GM18520 (cell line): ENCODE data around the gene INSC.

Experiments
- ATAC-seq: cut with Tn5 transposase; IDR thresholded peaks from one replicate; pipeline ENCODE4 v1.9.1; 2021; ENCODE audit not compliant: unreplicated experiment

The INSC gene

DNA sequence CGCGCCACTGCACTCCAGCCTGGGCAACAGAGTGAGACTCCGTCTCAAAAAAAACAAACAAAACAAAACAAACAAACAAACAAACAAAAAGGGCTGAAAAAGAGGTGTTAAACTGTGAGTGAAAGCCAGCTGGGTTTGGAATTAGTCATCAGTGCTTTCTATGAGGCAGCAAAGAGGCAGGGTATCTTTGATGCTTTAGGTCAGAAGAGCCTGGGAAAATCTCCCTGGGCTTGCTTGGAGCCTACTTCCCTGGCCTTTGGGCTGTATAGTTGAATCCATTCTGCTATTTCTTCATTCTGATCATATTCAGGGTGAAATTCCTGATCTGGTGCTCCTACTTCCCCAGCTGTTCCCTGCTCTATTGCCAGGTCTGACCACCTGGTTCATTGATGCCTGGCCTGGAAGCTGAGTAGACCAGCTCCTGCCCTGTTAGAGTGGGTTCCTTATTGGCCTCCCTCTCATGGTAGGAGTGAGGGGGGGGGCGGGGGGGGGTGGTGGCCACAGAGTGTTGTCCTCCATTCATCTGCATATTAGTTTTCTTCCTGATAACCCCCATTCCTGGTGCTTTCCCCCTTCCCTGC is 65.6 kb downstream of the INSC start:
- peak; percentile 70 for ATAC-seq

DNA sequence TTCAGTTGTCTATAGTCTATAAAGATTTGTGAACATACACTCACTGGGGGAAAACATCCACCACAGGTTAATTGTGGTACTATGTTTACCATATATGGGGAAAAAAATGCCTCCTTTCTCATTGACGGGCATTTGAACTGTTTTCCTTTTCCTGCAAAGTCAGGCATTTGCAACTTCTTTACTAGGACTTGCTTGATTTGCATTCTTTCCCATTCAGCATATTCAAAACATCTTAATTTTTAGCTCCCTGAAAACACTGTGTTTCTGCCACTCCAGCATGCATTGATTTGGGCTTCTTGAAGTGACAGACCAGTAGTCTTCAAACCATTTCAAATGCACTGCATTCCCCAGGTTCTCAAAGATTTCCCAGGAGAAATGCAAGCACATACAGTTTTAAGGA is 67.6 kb downstream of the INSC start:
- ATAC-seq = no peak

DNA sequence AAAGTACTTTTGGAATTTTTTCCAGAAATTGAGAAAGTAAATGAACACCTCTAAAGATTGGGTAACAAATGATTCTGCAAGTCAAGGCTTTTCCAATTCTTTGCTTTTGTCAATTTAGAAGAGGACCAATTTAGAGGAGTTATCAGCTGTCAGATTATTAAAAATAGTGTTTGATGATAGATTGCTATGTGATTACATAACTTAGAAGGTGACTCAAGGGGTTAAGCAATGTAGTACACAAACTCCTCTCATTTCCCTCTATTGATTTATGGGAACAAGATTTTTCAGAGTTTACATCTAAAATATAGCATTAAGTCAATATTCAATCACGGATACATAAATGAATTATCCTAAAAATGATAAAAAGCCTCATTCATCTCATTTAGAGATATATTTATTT is 70.3 kb downstream of the INSC start:
- ATAC-seq = no peak

DNA sequence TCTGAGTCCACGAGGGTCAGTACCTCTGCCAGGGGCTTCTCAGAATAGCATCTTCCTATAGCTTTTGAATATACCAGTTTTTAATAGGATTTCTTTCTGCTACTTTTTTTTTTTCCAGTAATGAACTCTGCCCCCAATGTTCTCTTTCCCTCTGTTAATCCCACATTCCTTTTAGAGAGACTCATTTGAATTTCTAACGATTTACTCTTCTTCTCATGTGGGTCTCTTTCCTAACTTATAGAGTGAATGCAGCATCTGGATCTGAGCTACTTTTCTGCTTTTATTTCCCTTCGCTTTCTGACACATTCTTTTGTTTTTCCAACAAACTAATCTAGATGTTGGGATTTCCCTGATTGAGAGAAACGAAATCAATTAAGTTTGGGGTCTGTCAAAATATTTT is 71.4 kb downstream of the INSC start:
- no peak for ATAC-seq

DNA sequence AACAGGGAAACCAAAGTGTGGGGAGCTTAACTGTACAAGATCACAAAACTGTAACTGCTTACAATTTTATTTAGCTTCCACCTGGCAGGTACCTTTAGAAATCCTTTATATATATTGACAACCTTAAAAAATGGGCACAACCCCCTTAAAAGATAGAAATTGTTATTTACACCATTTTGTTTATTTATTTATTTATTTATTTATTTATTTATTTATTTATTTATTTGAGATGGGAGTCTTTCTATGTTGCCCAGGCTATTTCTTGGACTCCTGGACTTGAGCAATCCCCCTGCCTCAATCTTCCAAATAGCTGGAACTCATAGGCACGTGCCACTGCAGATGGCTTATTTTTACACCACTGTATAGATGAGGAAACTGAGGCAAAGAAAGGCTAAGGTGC is 74.5 kb downstream of the INSC start:
- ATAC-seq = no peak

DNA sequence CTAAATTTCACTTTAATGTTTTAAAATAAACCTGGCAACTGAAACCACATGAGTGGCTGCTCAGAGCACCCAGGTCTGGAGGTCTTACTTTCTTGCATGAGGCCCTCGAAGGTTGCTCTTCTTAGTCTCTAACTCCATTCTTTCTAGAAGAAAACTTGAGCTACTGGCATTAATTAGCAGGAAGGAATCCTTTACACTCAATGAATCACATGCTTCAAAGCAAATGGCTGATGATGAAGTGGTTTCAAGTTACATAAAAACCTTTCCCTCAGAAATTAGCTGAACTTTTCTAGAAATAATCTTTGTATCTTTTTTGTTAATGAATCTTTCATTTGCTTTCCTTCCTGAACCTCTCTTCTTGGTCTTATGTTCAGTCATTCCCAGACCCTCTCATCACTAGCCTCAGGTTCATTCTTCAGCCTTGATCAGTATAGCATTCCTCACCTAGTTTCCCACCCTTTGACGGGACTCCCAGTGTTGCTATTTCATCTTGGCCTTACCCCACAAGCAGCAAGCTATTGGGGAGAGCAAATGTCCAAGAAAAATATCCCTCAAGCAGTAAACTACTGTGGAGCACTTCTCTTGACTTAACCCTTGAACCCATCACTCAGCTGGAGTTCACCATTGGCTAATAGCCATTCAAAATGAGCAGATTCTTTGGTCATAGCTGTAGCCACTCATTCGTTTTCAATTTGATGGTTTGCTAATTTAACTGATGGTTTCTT is 75.1 kb downstream of the INSC start:
- no peak for ATAC-seq

DNA sequence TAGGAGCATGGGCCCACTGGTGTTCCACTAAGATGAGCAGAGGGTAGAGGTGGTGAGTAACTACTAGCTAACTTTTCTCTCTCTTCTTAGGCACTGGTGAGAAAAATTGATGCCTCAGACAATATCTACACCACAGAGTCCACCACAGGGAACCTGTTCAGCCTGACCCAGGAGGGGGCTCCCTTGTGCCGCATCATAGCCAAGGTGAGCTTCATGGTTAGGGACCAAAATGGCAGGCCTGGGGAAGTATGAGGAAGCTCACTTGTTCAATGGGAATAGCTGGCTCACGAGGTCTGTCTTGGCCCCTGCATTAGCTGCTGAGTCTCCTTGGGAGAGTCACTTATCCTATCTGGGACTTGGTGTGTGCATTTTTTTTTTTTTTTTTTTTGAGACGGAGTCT is 75.9 kb downstream of the INSC start:
- no peak for ATAC-seq

DNA sequence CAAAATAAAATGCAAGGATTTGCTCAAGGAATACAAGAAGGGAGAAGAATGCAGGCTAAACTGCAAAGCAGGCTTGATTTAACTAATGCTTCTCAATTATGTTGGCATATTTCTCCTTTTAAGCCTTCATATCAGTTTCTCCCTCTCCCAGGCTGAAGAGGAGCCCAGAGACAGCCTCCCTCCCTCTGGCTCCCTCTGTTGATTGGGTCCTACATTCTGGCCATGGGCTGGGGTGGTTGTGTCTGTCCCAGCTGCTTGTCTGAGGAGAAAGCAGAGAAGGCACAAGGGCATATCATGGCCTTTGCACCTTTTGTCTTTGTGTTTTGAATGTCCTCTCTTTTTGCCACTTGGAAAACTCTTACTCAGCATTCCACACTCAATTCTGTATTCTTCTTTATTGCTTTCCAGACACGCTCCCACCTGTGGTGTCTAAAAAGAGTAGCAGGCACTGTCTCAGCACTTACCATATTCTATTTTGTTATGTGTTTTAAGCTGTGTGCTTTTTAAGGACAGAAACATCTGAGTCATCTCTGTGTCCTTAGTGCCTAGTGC is 77.4 kb downstream of the INSC start:
- no peak for ATAC-seq

DNA sequence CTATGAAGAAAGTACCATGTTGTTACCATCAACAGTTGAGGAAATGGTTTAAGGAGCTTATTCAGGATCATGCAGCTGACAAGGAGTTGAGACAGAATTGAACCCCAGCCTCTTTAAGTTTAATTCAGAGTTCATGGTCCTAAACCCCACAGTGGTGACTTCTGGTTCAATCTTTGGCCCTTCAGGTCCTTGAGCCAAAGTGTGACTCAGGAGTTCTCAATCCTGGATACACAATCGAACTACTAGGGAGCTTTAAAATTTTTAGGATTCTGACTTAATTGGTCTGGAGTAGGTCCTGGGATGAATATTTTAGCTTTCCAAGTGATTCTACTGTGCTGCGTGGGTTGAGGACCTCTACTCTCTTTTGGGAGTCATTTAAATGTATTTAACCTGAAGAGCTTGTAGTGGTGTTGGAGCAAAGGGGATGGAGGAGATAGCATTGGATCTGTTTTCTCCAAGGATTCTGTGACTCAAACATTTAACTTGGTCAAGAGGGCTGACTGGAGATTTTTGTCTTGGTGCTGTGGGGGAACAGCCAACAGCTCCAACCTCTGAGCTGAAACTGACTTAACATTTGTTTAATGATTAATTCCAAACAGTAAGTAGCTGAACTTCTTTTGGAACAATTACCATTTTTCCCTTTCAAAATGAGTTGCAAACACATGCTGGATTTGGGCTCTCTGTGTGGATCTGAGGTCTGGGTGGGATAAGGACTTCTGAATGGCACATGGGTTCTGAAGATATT is 80.1 kb downstream of the INSC start:
- ATAC-seq = no peak

DNA sequence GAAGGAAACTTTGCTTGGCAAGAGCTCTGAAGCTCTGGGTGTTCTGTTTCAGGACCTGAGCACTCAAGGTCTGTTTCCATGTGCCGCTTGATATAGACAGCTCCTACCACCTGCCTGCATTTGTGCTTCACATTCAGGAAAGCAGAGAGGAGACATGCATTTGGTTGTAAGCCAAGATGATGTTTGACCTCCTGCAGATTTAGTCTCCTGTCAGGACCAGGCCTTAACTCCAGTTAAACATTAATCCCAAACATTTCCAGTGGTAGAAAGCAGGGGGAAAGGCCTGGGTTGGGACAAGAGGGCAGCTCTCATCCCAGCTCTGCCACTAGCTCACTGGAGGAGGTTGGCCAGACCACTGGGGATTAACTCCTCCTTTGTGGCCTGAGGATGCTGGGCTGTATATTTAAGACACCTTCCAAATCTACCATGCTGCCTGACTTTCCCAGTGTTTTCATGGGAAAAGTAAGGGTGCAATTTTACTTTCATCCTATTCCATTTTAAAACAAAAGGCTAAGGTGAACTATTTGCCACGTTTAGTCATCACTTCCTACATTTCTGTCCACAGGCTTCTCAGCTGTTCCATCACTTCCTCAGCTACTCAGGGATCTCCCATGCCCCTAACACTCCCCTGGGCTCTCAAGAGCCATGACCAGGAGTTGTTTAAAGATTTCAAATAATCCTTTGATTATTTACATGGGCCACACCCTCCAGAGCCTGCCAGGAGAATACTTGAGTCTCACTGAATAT is 80.9 kb downstream of the INSC start:
- ATAC-seq = no peak

DNA sequence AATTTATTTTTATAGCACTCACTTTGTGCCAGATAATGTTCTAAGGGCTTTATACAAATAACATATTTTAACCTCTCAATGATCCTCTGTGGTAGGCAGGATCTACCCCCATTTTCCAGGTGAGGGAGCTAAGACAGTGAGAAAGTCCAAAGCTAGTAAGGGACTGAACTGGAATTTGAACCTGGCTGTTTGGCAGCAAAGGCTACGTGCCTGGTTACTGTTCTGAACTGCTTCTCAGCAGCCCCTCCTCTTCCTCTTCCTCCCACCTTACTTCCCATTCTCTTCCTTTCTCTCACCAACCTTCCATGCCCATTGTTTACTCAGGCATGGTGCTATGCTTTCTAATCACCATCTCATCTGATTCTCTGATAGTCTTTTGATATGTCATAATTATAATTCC is 82.0 kb downstream of the INSC start:
- ATAC-seq = no peak

DNA sequence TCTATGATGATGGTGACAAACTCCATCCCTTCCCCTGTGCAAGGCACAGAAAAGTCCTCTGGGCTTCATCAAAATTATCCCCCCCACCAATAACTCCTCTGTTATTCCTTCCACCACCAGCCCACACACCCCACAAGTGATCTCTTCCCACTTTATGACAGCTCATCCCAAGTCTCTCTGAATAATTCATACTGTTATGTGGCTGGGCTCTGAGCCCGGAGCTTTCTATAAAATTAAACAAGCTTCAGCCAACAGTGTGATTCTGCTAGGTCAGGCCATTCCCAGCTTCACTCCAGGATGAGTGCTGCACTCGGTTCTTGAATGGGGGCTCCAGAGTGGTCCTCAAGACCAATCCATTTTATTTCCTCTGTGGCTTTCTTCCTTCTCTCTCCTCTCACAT is 83.0 kb downstream of the INSC start:
- no peak for ATAC-seq

DNA sequence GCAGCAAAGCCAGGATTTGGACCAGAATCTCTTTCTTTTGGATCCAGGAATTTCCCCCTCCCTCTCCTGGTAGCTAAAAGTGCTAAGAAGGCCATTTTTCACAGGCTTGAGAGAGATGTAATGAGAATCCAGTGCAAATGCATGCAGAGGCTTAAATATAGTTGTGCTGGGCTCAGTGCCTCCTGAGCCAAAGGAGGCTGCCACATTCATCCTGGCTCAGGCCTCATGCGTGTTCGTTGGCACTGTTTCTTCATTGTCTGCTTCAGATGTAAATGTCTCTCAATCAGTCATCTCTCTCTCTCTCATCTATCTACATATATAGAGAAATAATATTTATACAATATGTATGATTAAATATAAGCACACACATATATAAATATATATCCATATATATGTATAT is 83.6 kb downstream of the INSC start:
- ATAC-seq = no peak

DNA sequence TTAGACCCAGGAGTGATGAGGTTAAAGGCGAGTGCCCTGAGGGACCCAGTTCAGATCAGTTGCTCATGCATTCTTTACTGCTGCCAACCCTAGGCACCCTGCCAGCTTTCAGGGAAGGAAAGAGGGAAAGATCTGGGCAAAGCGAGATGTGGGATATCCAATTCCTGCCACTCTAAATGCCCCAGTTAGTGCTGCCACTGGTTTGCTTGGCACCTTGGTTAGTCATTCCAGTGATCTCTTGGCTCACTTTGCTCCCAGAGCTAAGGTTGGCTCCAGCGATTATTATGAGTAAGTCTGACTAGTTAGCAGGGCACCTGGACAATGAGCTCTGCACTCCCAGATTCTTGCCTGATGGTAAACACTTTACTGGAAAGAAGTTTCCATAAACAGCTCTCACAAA is 85.0 kb downstream of the INSC start:
- no peak for ATAC-seq

DNA sequence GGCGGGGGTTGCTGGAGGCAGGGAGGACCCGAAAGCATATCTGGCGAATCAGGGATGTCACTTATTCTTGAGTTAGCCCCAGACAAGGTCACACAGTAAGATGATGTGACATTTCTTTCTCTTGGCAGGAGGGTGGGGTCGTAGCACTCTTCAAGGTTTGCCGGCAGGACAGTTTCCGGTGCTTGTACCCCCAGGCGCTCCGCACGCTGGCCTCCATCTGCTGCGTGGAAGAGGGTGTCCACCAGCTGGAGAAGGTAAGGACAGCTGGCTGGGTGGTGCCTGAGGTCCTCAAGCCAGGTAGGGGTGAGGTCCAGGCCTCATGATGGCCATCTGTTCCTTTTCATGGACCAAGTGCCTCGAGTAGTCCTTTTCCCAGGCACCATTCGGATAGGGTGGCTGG is 86.0 kb downstream of the INSC start:
- ATAC-seq = no peak

DNA sequence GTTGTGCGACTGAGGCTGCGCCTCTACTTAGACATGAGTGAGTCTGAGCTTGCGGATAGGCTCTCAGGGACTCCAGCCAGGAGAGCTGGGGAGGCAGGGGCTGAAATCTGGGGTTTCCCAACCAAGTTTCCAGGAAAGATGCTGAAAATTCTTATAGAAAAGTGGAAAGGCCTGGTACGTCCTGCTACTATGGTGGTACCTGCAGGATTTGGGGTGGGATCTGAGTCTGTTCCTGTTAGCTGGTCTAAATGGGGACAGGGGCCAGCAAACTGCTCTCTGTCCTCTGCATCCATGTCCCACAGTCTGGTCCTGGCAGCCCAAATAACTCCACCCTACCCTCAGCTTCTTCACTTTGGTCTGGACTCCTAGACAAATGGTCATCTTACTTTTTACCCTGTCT is 86.9 kb downstream of the INSC start:
- ATAC-seq = no peak

DNA sequence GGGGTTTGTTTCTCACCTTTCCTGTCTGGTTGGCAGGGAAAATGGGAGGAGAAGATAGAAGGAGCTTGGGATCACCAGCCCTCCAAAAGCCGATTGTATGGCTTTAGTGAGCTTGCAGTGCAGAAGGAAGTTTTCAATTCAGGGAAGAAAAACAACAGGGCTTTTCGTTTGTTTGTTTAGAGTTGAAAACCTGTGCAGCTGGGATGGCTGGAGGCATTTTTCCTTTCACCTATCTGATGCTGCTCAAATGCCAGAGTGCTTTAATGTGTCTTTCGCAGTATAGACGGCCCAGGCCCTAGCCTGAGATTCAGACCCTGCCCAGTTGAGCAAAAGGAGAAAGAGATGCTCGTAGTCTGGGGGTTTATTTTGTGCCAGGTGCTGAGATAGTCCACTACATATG is 87.9 kb downstream of the INSC start:
- no peak for ATAC-seq

DNA sequence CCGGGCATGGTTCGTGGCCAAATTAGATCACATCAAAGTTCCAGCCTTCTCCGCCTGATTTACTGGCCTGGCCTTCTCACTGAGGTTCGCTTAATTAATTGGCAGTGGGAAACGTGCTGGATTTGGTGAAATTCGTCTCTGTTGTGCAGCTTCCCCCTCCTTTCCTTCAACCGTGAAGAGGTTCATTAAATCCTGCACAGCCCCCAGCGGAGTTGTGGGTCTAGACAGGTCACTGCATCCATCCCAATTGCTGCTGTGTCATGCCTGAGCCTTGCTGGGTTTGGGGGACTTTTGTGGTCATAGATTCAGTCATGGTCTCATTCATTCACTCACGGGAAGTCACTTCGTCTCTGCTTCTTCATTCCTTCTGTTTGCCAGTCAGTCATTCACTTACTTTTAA is 90.0 kb downstream of the INSC start:
- no peak for ATAC-seq

DNA sequence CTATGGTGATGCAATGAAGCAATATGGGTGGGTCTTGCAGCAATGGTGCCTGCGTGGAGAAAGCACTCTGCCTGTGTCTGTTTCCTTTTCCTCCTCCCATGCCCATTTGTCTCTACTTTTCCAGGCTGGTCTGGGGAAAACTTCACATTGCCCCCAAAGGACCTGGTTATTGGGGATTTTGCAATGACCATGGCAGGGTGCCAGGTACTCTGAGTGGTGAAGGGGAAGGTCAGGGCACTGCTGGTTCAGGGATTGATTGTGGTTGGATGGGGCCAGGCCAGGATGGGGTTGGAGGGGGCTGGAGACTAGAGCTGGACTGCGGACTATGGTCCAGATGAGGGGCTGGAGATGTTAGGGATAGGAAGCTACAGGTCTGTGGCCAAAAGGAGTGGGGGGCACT is 92.1 kb downstream of the INSC start:
- no peak for ATAC-seq

DNA sequence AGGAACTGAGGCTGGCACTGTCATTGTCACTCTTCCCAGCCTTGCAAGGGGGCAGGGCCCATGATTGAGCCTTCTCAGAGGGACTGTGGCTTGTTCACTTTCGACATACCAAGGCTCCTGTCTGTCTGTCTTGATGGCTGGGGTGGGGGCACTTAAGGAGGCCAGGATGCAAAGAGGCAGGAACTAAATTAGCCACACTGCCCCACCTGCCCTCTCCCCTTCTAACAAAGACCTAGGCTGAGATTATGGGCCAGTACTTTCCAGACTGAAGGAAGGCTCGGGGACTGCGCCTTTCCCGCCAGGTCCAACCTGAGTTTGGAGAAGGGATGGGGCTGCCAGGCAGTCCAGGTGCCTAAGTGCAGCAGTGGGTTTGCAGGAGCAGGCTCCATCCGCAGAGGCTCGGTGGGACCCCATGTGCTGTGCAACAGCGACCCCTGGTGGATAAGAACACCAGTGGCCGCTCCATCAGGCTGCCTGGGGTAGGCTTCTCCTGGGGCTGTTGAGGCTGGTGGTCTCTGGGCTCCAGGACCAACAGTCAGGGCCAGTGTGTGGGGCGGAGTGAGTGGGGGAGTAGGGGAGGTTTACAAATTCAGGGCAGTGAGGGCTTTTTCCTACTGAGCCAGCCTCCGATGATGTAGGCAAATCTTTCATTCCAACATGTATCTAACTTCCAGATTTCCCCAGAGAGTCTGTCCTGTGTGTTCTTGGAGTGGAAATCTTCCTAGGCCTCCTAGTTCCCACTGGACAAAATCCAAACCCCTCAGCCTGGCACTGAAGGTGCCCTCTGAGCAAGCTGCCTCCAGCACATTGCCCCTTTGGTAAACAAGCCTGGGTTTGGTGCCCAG is 93.9 kb downstream of the INSC start:
- ATAC-seq = peak; percentile 90

DNA sequence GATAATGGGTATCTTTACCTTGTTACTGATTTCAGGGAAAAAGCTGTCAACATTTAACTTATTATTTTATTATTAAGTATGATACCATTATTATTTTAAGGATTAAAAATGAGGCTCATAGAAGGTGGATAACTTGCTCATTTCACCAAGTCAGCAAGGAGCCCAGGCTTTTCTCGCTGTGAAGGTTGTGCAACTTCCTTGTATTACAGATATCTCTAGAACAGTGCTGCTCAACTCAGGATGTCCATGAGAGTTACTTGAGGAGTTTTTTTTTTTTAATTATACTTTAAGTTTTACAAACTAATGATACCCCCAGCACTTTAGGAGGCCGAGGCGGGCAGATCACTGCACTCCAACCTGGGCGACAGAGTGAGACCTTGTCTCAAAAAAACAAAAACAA is 98.2 kb downstream of the INSC start:
- ATAC-seq = no peak
